Peyer's patch (tissue), 4 donors: ENCODE data around the gene ABLIM2. TPM values are rescaled to one million over a fixed set of nuclear protein-coding genes. Genes with fewer than 3 reads are reported as not detected.

Experiments
- DNase-seq, 3 donors: peaks; one replicate each; pipeline ENCODE4 v3.0.0-alpha.2; 2017 to 2019
- H3K27ac ChIP-seq, 4 donors: fragments of 200-600 bp; sonication (generic); one replicate each; pipeline ENCODE4 v1.5.1; 2016 to 2019
- H3K27me3 ChIP-seq, 2 donors: fragments of 200-600 bp; sonication (generic); one replicate each; pipeline ENCODE4 v1.5.1; 2019
- H3K36me3 ChIP-seq, 3 donors: fragments of 200-600 bp; sonication (generic); one replicate each; pipeline ENCODE4 v1.5.1; 2016 to 2019
- H3K4me1 ChIP-seq, 4 donors: fragments of 200-600 bp; sonication (generic); one replicate each; pipeline ENCODE4 v1.5.1; 2016 to 2019
- H3K4me3 ChIP-seq, 4 donors: fragments of 200-600 bp; sonication (generic); 1 replicate in 3 of 4; 2 replicates in 1 of 4; pipeline ENCODE4 v1.5.1; 2016 to 2019; ENCODE audit warnings: mild to moderate bottlenecking in 1 of 4
- H3K9me3 ChIP-seq, 4 donors: fragments of 200-600 bp; sonication (generic); one replicate each; pipeline ENCODE4 v1.5.1; 2016 to 2019; ENCODE audit warnings: mild to moderate bottlenecking in 1 of 4
- CTCF ChIP-seq, 6 experiments: fragments of 450-650 bp in 4 of 6; fragments of 200-600 bp in 2 of 6; sonication (generic) in 1 of 6; IDR thresholded peaks; one replicate each; pipeline ENCODE4 v1.5.1; 2017 to 2019; ENCODE audit warnings: antibody characterized with exemption in 6 of 6, mild to moderate bottlenecking in 3 of 6, moderate library complexity in 1 of 6
- POLR2A ChIP-seq, 2 donors: fragments of 450-650 bp; IDR thresholded peaks; one replicate each; pipeline ENCODE4 v1.5.1; 2017; ENCODE audit warnings: antibody characterized with exemption in 2 of 2, mild to moderate bottlenecking in 2 of 2, moderate library complexity in 2 of 2
- total RNA-seq, 4 donors: library from RNA; depleted of rRNA; stranded (reverse); fragments of >200 nt; gene quantifications; one replicate each; pipeline ENCODE4 v1.1.0, GENCODE V29; 2016

The ABLIM2 gene
- total RNA-seq, 4 donors from 2014 or later = 9.0 to 24.2 (median 11.7) TPM

- no peaks in the 10 kb centered on the region for H3K36me3 ChIP-seq
- no peak overlapping the region for H3K27ac ChIP-seq
- H3K9me3 ChIP-seq = no peaks in the 10 kb centered on the region
- no peak overlapping the region for H3K4me3 ChIP-seq
- DNase-seq = no peak
- H3K4me1 ChIP-seq = peaks cover 0 to 30% (median 7%) of the 10 kb centered on the region in 4 donors
- H3K27me3 ChIP-seq = no peaks in the 10 kb centered on the region
- no peak for TF ChIP-seq POLR2A (IDR thresholded peaks at IDR 0.05)
- TF ChIP-seq CTCF (IDR thresholded peaks at IDR 0.05) = no peak
Measured at GRCh38 chr4:8195431-8195830, 36.8 kb upstream of the ABLIM2 start.

- Histone ChIP-seq H3K4me3 (no peak overlapping the region), H3K4me1 (peaks cover 0 to 21% (median 6%) of the 10 kb centered on the region in 4 donors), H3K9me3 (no peaks in the 10 kb centered on the region), H3K27me3 (no peaks in the 10 kb centered on the region), H3K36me3 (no peaks in the 10 kb centered on the region), H3K27ac (no peak overlapping the region)
- TF ChIP-seq POLR2A (IDR thresholded peaks at IDR 0.05) (no peak), CTCF (IDR thresholded peaks at IDR 0.05) (no peak)
- no peak for DNase-seq
Measured at GRCh38 chr4:8194306-8195242, 36.0 kb upstream of the ABLIM2 start.

- no peaks in the 10 kb centered on the region for H3K27me3 ChIP-seq
- H3K4me1 ChIP-seq = peaks cover 0 to 14% (median under 1%) of the 10 kb centered on the region in 4 donors
- no peak overlapping the region for H3K4me3 ChIP-seq
- no peak overlapping the region for H3K27ac ChIP-seq
- no peaks in the 10 kb centered on the region for H3K9me3 ChIP-seq
- TF ChIP-seq POLR2A (IDR thresholded peaks at IDR 0.05) (no peak), CTCF (IDR thresholded peaks at IDR 0.05) (peak in 5 of 6 experiments; percentile 10 to 47 (median 44))
- H3K36me3 ChIP-seq = no peaks in the 10 kb centered on the region
- DNase-seq = peak in 2 of 3 donors; percentile 88 to 91
Measured at GRCh38 chr4:8192748-8193738, 34.4 kb upstream of the ABLIM2 start.

GRCh38 chr4:8191136-8191747 is 32.6 kb upstream of the ABLIM2 start:
- TF ChIP-seq CTCF (IDR thresholded peaks at IDR 0.05) (no peak), POLR2A (IDR thresholded peaks at IDR 0.05) (no peak)
- Histone ChIP-seq H3K4me3 (no peak overlapping the region), H3K4me1 (peaks cover 0 to 14% (median 0%) of the 10 kb centered on the region in 4 donors), H3K9me3 (no peaks in the 10 kb centered on the region), H3K27me3 (no peaks in the 10 kb centered on the region), H3K36me3 (no peaks in the 10 kb centered on the region), H3K27ac (peak overlapping the region; percentile 27 to 80 (median 60))
- DNase-seq = peak in 1 of 3 donors; percentile 71
